HEK293 (cell line): ENCODE measurements around the gene ARL8A.

Experiments
- CTCF ChIA-PET: fragments of 350-600 bp; formaldehyde crosslinking; extraction: SDS; loops from one replicate; lab custom pipeline; 2021; ENCODE audit warnings: antibody characterized with exemption; lab: Yijun Ruan, JAX
- POLR2A ChIA-PET: fragments of 300-600 bp; formaldehyde crosslinking; extraction: SDS; loops from one replicate; lab custom pipeline; 2020; ENCODE audit warnings: antibody characterized with exemption, inconsistent platforms; lab: Yijun Ruan, JAX
- H3K27ac ChIP-seq: fragments of 200-500 bp; sonication (Bioruptor generic); 2 replicates; pipeline ENCODE4 v1.5.1; 2014; ENCODE audit warnings: low read depth, low read length, control low read depth, inconsistent platforms; ENCODE audit errors: extremely low read depth
- H3K36me3 ChIP-seq, 2 experiments: fragments of 200-500 bp in 1 of 2; sonication (Bioruptor generic) in 1 of 2; 1 replicate in 1 of 2; 2 replicates in 1 of 2; pipeline ENCODE4 v1.5.1; 2014 to 2017; ENCODE audit warnings: inconsistent platforms in 2 of 2, low read length in 2 of 2; ENCODE audit not compliant: control insufficient read depth in 2 of 2, insufficient read depth in 1 of 2
- H3K4me1 ChIP-seq: fragments of 200-500 bp; sonication (Bioruptor generic); 2 replicates; pipeline ENCODE4 v1.5.1; 2014; ENCODE audit warnings: mild to moderate bottlenecking, low read length, inconsistent platforms; ENCODE audit not compliant: control insufficient read depth, insufficient read depth
- H3K4me3 ChIP-seq: 2 replicates; pipeline ENCODE4 v1.5.1; 2011; ENCODE audit warnings: low read depth, mild to moderate bottlenecking, control low read depth, low read length, moderate library complexity
- H3K9me3 ChIP-seq: fragments of 200-500 bp; sonication (Bioruptor generic); 2 replicates; pipeline ENCODE4 v1.5.1; 2014; ENCODE audit warnings: low read depth, low read length, inconsistent platforms; ENCODE audit not compliant: control insufficient read depth, insufficient read depth
- BCL11B ChIP-seq: fragments of 450-650 bp; formaldehyde crosslinking; IDR thresholded peaks from 2 replicates; pipeline ENCODE4 v1.5.1; 2016; ENCODE audit warnings: low read depth, missing biosample characterization, missing genetic modification characterization
- FEZF1 ChIP-seq: fragments of 450-650 bp; formaldehyde crosslinking; IDR thresholded peaks from 2 replicates; pipeline ENCODE4 v1.5.1; 2016; ENCODE audit warnings: missing biosample characterization, missing genetic modification characterization
- SETDB1 ChIP-seq: IDR thresholded peaks from one replicate; pipeline ENCODE4 v1.6.1; 2017; ENCODE audit warnings: mild to moderate bottlenecking, low read length, moderate library complexity, mixed read lengths; ENCODE audit not compliant: insufficient read length
- WT1 ChIP-seq: fragments of 450-650 bp; formaldehyde crosslinking; IDR thresholded peaks from 2 replicates; pipeline ENCODE4 v1.5.1; 2016; ENCODE audit warnings: missing biosample characterization, missing genetic modification characterization
- ZBTB21 ChIP-seq: fragments of 450-650 bp; formaldehyde crosslinking; IDR thresholded peaks from 2 replicates; pipeline ENCODE4 v1.5.1; 2017; ENCODE audit warnings: missing biosample characterization, missing genetic modification characterization
- ZBTB6 ChIP-seq: fragments of 450-650 bp; formaldehyde crosslinking; IDR thresholded peaks from 2 replicates; pipeline ENCODE4 v1.5.1; 2017; ENCODE audit warnings: missing biosample characterization, missing genetic modification characterization
- ZFP37 ChIP-seq: fragments of 450-650 bp; formaldehyde crosslinking; IDR thresholded peaks from 2 replicates; pipeline ENCODE4 v1.5.1; 2016; ENCODE audit warnings: missing biosample characterization, missing genetic modification characterization
- ZNF155 ChIP-seq: fragments of 450-650 bp; formaldehyde crosslinking; IDR thresholded peaks from 2 replicates; pipeline ENCODE4 v1.5.1; 2016; ENCODE audit warnings: missing biosample characterization, missing genetic modification characterization
- ZNF19 ChIP-seq: fragments of 450-650 bp; formaldehyde crosslinking; IDR thresholded peaks from 2 replicates; pipeline ENCODE4; 2016; ENCODE audit warnings: missing biosample characterization, missing genetic modification characterization, low read depth
- ZNF292 ChIP-seq: fragments of 450-650 bp; formaldehyde crosslinking; IDR thresholded peaks from 2 replicates; pipeline ENCODE4 v1.5.1; 2016; ENCODE audit warnings: low read depth, missing biosample characterization, missing genetic modification characterization, borderline replicate concordance
- ZNF37A ChIP-seq: fragments of 450-650 bp; IDR thresholded peaks from 2 replicates; pipeline ENCODE4 v1.5.1; 2018; ENCODE audit warnings: missing biosample characterization, missing genetic modification characterization
- ZNF398 ChIP-seq: fragments of 450-650 bp; formaldehyde crosslinking; IDR thresholded peaks from 2 replicates; pipeline ENCODE4 v1.5.1; 2017; ENCODE audit warnings: missing biosample characterization, missing genetic modification characterization
- ZNF624 ChIP-seq: fragments of 450-650 bp; formaldehyde crosslinking; IDR thresholded peaks from 2 replicates; pipeline ENCODE4 v1.5.1; 2017; ENCODE audit warnings: missing biosample characterization, missing genetic modification characterization
- ZNF639 ChIP-seq: fragments of 450-650 bp; formaldehyde crosslinking; IDR thresholded peaks from 2 replicates; pipeline ENCODE4 v1.5.1; 2016; ENCODE audit warnings: missing biosample characterization, missing genetic modification characterization
- ZNF747 ChIP-seq: fragments of 450-650 bp; formaldehyde crosslinking; IDR thresholded peaks from 2 replicates; pipeline ENCODE4 v1.5.1; 2016; ENCODE audit warnings: missing biosample characterization, missing genetic modification characterization
- ZNF837 ChIP-seq: fragments of 450-650 bp; formaldehyde crosslinking; IDR thresholded peaks from 2 replicates; pipeline ENCODE4 v1.5.1; 2016; ENCODE audit warnings: missing biosample characterization, missing genetic modification characterization
- TF ChIP-seq, protein P1 (sequence below): fragments of 450-650 bp; formaldehyde crosslinking; IDR thresholded peaks from 2 replicates; pipeline ENCODE4 v1.5.1; 2016; ENCODE audit warnings: missing biosample characterization, missing genetic modification characterization
- TF ChIP-seq, protein P2 (sequence below): fragments of 450-650 bp; formaldehyde crosslinking; IDR thresholded peaks from 2 replicates; pipeline ENCODE4 v1.5.1; 2016; ENCODE audit warnings: missing biosample characterization, missing genetic modification characterization
- TF ChIP-seq, protein P3 (sequence below): fragments of 450-650 bp; formaldehyde crosslinking; IDR thresholded peaks from 2 replicates; pipeline ENCODE4 v1.5.1; 2016; ENCODE audit warnings: missing biosample characterization, missing genetic modification characterization, low read depth

The ARL8A gene

GRCh38 chr1:202172015-202172355 lies 27.4 kb upstream of the ARL8A start:
- POLR2A ChIA-PET, result no interaction called here
- CTCF ChIA-PET, result no interaction called here
- Histone ChIP-seq H3K4me3 (no peak overlapping the region), H3K9me3 (no peaks in the 10 kb centered on the region), H3K27ac (no peak overlapping the region), H3K4me1 (no peaks in the 10 kb centered on the region), H3K36me3 (no peaks in the 10 kb centered on the region)
- TF ChIP-seq SETDB1, result no peak
- TF ChIP-seq ZBTB6, result peak; percentile 55; the same call in 1 of the 2 replicates

DNA sequence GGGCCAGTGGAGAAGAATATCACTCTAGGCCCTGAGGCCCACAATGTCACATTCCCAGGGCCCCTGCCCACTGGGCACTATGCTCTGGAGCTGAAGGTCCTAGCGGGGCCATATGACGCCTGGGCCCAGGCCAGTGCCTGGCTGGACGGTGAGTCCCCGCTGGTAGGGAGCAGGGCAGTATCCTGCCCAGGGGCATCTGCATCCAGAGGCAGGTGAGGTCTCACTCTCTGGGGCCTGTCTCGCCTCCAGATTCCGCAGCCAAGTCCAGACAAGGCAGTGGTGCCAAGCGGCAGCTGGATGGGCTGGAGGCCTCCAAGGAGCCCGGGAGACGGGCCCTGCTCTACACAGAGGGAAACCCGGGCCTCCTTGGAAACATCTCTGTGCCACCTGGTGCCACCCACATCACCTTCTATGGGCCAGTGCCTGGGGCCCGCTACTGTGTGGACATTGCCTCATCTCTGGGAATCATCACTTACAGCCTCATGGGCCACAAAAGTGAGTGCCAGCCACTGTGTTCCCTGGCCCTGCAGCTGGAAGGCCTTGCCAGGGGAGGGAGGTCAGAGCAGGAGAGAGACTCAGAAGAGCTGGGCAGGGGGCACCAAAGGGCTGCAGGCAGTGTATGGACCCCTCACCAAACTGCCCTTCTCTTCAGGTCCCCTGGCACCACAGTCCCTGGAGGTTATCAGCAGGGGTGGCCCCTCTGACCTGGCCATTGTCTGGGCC lies 26.9 kb upstream of the ARL8A start:
- no peak overlapping the region for H3K27ac ChIP-seq
- CTCF ChIA-PET, result no interaction called here
- POLR2A ChIA-PET, result no interaction called here
- TF ChIP-seq BCL11B (tag by site-specific recombination) (0 out of 2 replicates have a peak, but pooled peaks have one; percentile 47), ZBTB21 (no peak)
- TF ChIP-seq, protein P1, sequence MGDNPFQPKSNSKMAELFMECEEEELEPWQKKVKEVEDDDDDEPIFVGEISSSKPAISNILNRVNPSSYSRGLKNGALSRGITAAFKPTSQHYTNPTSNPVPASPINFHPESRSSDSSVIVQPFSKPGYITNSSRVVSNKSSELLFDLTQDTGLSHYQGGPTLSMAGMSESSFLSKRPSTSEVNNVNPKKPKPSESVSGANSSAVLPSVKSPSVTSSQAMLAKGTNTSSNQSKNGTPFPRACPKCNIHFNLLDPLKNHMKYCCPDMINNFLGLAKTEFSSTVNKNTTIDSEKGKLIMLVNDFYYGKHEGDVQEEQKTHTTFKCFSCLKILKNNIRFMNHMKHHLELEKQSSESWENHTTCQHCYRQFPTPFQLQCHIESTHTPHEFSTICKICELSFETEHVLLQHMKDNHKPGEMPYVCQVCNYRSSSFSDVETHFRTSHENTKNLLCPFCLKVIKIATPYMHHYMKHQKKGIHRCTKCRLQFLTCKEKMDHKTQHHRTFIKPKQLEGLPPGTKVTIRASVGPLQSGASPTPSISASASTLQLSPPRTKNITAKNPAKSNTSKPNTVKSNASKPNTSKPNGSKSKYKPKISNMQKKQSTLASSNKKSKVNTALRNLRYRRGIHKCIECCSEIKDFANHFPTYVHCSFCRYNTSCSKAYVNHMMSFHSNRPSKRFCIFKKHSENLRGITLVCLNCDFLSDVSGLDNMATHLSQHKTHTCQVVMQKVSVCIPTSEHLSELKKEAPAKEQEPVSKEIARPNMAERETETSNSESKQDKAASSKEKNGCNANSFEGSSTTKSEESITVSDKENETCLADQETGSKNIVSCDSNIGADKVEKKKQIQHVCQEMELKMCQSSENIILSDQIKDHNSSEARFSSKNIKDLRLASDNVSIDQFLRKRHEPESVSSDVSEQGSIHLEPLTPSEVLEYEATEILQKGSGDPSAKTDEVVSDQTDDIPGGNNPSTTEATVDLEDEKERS, result no peak
- TF ChIP-seq, protein P2, sequence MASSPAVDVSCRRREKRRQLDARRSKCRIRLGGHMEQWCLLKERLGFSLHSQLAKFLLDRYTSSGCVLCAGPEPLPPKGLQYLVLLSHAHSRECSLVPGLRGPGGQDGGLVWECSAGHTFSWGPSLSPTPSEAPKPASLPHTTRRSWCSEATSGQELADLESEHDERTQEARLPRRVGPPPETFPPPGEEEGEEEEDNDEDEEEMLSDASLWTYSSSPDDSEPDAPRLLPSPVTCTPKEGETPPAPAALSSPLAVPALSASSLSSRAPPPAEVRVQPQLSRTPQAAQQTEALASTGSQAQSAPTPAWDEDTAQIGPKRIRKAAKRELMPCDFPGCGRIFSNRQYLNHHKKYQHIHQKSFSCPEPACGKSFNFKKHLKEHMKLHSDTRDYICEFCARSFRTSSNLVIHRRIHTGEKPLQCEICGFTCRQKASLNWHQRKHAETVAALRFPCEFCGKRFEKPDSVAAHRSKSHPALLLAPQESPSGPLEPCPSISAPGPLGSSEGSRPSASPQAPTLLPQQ, result no peak
- TF ChIP-seq, all 188 proteins: peak for 1
- Histone ChIP-seq H3K4me3 (no peak overlapping the region), H3K36me3 (no peaks in the 10 kb centered on the region), H3K4me1 (no peaks in the 10 kb centered on the region), H3K9me3 (no peaks in the 10 kb centered on the region)

DNA sequence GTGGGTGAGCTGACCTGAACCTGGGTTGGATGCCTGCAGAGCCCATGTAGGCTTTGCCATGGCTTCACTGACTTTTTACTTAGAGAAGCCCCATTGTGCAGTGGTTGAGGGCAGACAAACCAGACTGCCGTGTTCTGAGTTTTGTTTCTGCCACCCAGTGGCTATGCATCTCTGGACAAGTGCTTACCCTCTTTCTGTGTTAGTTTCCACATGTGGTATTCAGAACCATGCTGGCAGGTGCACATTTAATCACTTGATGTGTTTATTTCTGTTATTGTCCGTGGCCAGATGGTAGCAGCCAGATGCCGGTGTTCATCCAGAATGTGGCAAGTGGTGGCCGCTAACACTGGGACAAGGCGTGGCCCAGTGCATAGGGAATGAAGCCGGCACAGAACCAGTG lies 26.2 kb upstream of the ARL8A start:
- ChIA-PET POLR2A (no interaction called here), CTCF (no interaction called here)
- Histone ChIP-seq H3K9me3 (no peaks in the 10 kb centered on the region), H3K4me1 (no peaks in the 10 kb centered on the region), H3K36me3 (no peaks in the 10 kb centered on the region), H3K27ac (no peak overlapping the region), H3K4me3 (no peak overlapping the region)
- TF ChIP-seq FEZF1 (tag by site-specific recombination) (no peak), ZNF37A (no peak), ZNF837 (tag by site-specific recombination) (no peak), ZNF292 (no peak), ZNF19 (no peak)

- CTCF ChIA-PET, result no interaction called here
These were observed 24.3 kb upstream of the ARL8A start for GRCh38 chr1:202168861-202169260.

More at GRCh38 chr1:202168861-202169260, 24.3 kb upstream of the ARL8A start:
- Histone ChIP-seq H3K4me3 (no peak overlapping the region), H3K9me3 (no peaks in the 10 kb centered on the region), H3K4me1 (no peaks in the 10 kb centered on the region), H3K36me3 (no peaks in the 10 kb centered on the region), H3K27ac (no peak overlapping the region)
- TF ChIP-seq ZNF747 (tag by site-specific recombination) (no peak), ZNF155 (tag by site-specific recombination) (no peak), WT1 (tag by site-specific recombination) (no peak), ZFP37 (no peak), ZNF398 (tag by site-specific recombination) (no peak), ZNF624 (tag by site-specific recombination) (no peak), ZNF639 (tag by site-specific recombination) (no peak)
- TF ChIP-seq, protein P3, sequence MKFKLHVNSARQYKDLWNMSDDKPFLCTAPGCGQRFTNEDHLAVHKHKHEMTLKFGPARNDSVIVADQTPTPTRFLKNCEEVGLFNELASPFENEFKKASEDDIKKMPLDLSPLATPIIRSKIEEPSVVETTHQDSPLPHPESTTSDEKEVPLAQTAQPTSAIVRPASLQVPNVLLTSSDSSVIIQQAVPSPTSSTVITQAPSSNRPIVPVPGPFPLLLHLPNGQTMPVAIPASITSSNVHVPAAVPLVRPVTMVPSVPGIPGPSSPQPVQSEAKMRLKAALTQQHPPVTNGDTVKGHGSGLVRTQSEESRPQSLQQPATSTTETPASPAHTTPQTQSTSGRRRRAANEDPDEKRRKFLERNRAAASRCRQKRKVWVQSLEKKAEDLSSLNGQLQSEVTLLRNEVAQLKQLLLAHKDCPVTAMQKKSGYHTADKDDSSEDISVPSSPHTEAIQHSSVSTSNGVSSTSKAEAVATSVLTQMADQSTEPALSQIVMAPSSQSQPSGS, result no peak
- POLR2A ChIA-PET, result no interaction called here
